ENCODE data around the gene FRMD3. TPM values are rescaled to one million over a fixed set of nuclear protein-coding genes. Genes with fewer than 3 reads are reported as not detected.
A peak's percentile ranks its signal among the peaks of the same experiment; 100 is the strongest.

The FRMD3 gene
- total and polyA plus RNA-seq, 2 donors (not counting 1 experiment from before 2014, with no cell fraction given) = 0.19 to 0.66 TPM

GRCh38 chr9:83423815-83424707 lies 114.1 kb downstream of the FRMD3 start:
- H3K9me3 ChIP-seq (ENCODE audit: control insufficient read depth, insufficient read depth, low read depth, low read length) = no peaks in the 10 kb centered on the region

GRCh38 chr9:83422527-83422926 lies 115.7 kb downstream of the FRMD3 start:
- H3K9me3 ChIP-seq (ENCODE audit: control insufficient read depth, insufficient read depth, low read depth, low read length) = no peaks in the 10 kb centered on the region
- no peaks in the 10 kb centered on the region for H3K4me1 ChIP-seq (ENCODE audit: control insufficient read depth, extremely low read depth, insufficient read depth, low read length)
- no peaks in the 10 kb centered on the region for H3K27me3 ChIP-seq (ENCODE audit: control insufficient read depth, insufficient read depth, low read length)
- no peaks in the 10 kb centered on the region for H3K79me2 ChIP-seq (ENCODE audit: control insufficient read depth, insufficient read depth, low read length)
- H3K4me3 ChIP-seq (replicated peaks in 1 of 4; ENCODE audit: control extremely low read depth in 1 of 4, insufficient read depth in 1 of 4, low read depth in 3 of 4, low read length in 4 of 4) = no peak overlapping the region
- no peak overlapping the region for H3K27ac ChIP-seq (ENCODE audit: insufficient read depth, low read length)
- no peaks in the 10 kb centered on the region for H4K20me1 ChIP-seq (ENCODE audit: control insufficient read depth, extremely low read depth, insufficient read depth, low read length)
- H3K4me2 ChIP-seq (ENCODE audit: extremely low read depth, insufficient read depth, low read length) = no peak overlapping the region
- H3K36me3 ChIP-seq (ENCODE audit: control insufficient read depth, insufficient read depth, low read length) = no peaks in the 10 kb centered on the region
- no peak overlapping the region for H2AFZ ChIP-seq (ENCODE audit: low read length)
- DNase-seq (ENCODE audit: low read depth in 2 of 2) = peak in 1 of 2 donors; percentile 11
- H3K9ac ChIP-seq (ENCODE audit: insufficient read depth, low read length) = no peak overlapping the region
- TF ChIP-seq CTCF (conservative IDR thresholded peaks at IDR 0.05 in 1 of 2, IDR thresholded peaks at IDR 0.05 in 1 of 2; ENCODE audit: low read depth in 1 of 2, low read length in 2 of 2) = no peak
- TF ChIP-seq EZH2 (IDR thresholded peaks at IDR 0.05; ENCODE audit: low read length, missing control alignments) = no peak

More at GRCh38 chr9:83423815-83424707, 114.1 kb downstream of the FRMD3 start:
- no peak overlapping the region for H2AFZ ChIP-seq (ENCODE audit: low read length)
- H3K27me3 ChIP-seq (ENCODE audit: control insufficient read depth, insufficient read depth, low read length) = no peaks in the 10 kb centered on the region
- H3K4me1 ChIP-seq (ENCODE audit: control insufficient read depth, extremely low read depth, insufficient read depth, low read length) = no peaks in the 10 kb centered on the region
- H3K4me3 ChIP-seq (replicated peaks in 1 of 4; ENCODE audit: control extremely low read depth in 1 of 4, insufficient read depth in 1 of 4, low read depth in 3 of 4, low read length in 4 of 4) = no peak overlapping the region
- no peaks in the 10 kb centered on the region for H3K79me2 ChIP-seq (ENCODE audit: control insufficient read depth, insufficient read depth, low read length)
- H3K36me3 ChIP-seq (ENCODE audit: control insufficient read depth, insufficient read depth, low read length) = no peaks in the 10 kb centered on the region
- no peak for DNase-seq (ENCODE audit: low read depth in 2 of 2)
- no peak overlapping the region for H3K9ac ChIP-seq (ENCODE audit: insufficient read depth, low read length)
- TF ChIP-seq CTCF (conservative IDR thresholded peaks at IDR 0.05 in 1 of 2, IDR thresholded peaks at IDR 0.05 in 1 of 2; ENCODE audit: low read depth in 1 of 2, low read length in 2 of 2) = no peak
- no peak for TF ChIP-seq EZH2 (IDR thresholded peaks at IDR 0.05; ENCODE audit: low read length, missing control alignments)
- no peaks in the 10 kb centered on the region for H4K20me1 ChIP-seq (ENCODE audit: control insufficient read depth, extremely low read depth, insufficient read depth, low read length)
- H3K4me2 ChIP-seq (ENCODE audit: extremely low read depth, insufficient read depth, low read length) = no peak overlapping the region
- no peak overlapping the region for H3K27ac ChIP-seq (ENCODE audit: insufficient read depth, low read length)

- TF ChIP-seq EZH2 (IDR thresholded peaks at IDR 0.05; ENCODE audit: low read length, missing control alignments) (no peak), CTCF (conservative IDR thresholded peaks at IDR 0.05 in 1 of 2, IDR thresholded peaks at IDR 0.05 in 1 of 2; ENCODE audit: low read depth in 1 of 2, low read length in 2 of 2) (no peak)
- Histone ChIP-seq H3K4me3 (replicated peaks in 1 of 4; ENCODE audit: control extremely low read depth in 1 of 4, insufficient read depth in 1 of 4, low read depth in 3 of 4, low read length in 4 of 4) (no peak overlapping the region), H3K27ac (ENCODE audit: insufficient read depth, low read length) (no peak overlapping the region), H3K9me3 (ENCODE audit: control insufficient read depth, insufficient read depth, low read depth, low read length) (no peaks in the 10 kb centered on the region), H3K4me2 (ENCODE audit: extremely low read depth, insufficient read depth, low read length) (no peak overlapping the region), H3K27me3 (ENCODE audit: control insufficient read depth, insufficient read depth, low read length) (no peaks in the 10 kb centered on the region), H2AFZ (ENCODE audit: low read length) (no peak overlapping the region), H3K79me2 (ENCODE audit: control insufficient read depth, insufficient read depth, low read length) (no peaks in the 10 kb centered on the region), H4K20me1 (ENCODE audit: control insufficient read depth, extremely low read depth, insufficient read depth, low read length) (no peaks in the 10 kb centered on the region), H3K4me1 (ENCODE audit: control insufficient read depth, extremely low read depth, insufficient read depth, low read length) (no peaks in the 10 kb centered on the region), H3K9ac (ENCODE audit: insufficient read depth, low read length) (no peak overlapping the region), H3K36me3 (ENCODE audit: control insufficient read depth, insufficient read depth, low read length) (no peaks in the 10 kb centered on the region)
- DNase-seq (ENCODE audit: low read depth in 2 of 2) = no peak
These were observed 117.7 kb downstream of the FRMD3 start for GRCh38 chr9:83420486-83420885.

Measured in fibroblast of lung (primary cell).